Skin of body (tissue), 2 donors: Measurements from ENCODE around the gene C10orf62. TPM values are rescaled to one million over a fixed set of nuclear protein-coding genes. Genes with fewer than 3 reads are reported as not detected.
"Not testable (repeated sequence)": the region's sequence is repeated elsewhere in the genome, so short reads cannot be mapped to it uniquely, and the experiment has no call there.

Source experiments
- DNase-seq: peaks from one replicate; lab custom pipeline; 2025; lab: John Stamatoyannopoulos, UW
- total RNA-seq: library from RNA; depleted of rRNA; stranded (reverse); fragments of >200 nt; gene quantifications from one replicate; pipeline ENCODE4 v1.2.3, GENCODE V29; 2014

The C10orf62 gene
- total RNA-seq, 1 donor from 2014 or later, result 0.20 TPM

- no peak for DNase-seq
These were observed 24.7 kb upstream of the C10orf62 start for GRCh38 chr10:97564776-97565175.

DNA sequence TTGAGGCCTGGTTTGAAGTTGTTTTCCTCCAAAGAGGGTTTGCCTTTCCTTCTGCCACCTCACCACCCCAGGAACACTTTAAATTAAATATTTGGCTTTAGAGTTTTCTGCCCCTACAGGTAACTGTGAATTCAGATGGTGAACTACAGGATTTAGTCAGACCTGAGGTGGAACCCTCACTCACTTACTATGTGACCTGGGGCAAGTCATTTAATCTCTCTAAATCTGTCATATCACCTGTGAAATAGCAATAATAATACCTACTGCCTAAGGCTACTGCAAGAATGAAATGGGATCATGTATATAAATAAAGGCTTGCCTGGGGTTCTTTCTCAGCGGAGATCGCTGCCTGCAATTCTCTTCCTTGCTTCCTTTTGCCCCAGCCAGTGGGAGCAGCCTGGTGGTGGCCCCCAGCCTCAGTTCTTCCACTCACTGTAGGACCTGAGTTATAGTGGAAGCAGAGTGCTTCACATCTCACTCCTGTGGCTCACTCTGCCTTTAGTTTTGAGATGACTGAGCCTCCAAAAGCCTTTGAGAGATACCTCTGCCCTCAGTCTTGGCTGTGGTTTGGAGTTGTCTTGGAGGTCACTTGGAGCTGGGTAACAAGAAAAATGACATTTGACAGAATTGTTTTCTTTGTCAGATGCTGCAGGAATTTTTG, 23.1 kb upstream of the C10orf62 start:
- DNase-seq, result no peak

DNA sequence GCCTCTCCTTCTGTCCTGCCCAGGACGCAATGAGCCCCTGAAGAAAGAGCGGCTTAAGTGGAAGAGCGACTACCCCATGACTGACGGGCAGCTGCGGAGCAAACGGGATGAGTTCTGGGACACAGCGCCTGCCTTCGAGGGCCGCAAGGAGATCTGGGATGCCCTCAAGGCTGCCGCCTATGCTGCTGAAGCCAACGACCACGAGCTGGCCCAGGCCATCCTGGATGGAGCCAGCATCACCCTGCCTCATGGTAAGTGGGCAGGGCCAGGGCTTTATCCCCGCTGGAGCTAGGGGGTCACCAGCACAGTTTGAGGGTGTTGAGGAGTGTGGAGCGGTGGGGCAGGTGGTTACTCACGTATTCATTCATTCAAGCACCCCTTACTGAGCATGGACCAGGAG, 21.6 kb upstream of the C10orf62 start:
- no peak for DNase-seq

DNA sequence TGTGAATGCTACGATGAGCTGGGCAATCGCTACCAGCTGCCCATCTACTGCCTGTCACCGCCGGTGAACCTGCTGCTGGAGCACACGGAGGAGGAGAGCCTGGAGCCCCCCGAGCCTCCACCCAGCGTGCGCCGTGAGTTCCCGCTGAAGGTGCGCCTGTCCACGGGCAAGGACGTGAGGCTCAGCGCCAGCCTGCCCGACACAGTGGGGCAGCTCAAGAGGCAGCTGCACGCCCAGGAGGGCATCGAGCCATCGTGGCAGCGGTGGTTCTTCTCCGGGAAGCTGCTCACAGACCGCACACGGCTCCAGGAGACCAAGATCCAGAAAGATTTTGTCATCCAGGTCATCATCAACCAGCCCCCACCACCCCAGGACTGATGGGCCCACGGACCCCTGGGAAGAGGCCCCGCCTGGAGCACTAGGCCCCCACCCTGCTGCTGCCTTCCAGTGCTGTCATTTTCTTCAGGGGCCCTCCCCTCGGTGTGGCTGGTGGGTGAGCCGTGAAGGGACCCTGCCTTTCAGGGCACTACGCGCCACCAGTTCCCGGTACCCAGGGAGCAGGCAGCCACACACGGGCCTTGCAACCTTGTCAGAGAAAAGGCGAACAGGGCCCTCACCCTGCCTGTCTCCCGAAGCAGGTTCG, 19.3 kb upstream of the C10orf62 start:
- DNase-seq, result no peak

DNA sequence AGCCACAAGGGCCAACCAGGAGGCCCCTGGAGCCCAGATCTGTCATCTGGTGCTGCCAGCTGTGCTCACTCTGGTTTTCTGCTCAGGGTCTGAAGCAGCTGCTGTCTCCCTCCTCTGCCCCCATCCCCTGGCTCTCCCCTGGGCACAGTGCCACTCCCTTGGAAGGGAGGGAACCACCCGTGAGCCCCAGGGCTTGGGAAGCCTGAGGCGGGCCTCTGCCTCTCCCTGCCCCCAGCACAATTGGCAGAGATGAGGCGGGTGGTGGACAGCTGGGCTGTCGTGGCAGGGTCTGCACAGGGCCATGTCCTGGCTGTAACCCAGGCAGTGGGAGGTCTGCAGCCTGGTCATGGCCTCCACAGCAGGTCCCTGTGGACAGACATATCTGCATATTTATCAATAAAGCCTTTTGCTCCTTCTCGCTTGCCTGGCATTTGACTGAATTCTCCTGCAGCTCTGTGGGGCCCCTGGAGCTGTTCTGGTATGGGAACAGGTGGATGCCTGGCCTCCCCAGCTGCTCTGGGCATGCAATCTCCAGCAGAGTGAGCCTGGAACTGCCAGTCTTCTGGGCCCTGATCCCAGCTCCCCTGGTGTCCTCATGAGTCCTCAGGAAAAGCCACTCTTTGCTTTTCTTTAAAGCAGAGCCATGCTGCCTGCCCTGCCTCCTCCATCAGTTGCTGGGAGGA, 18.6 kb upstream of the C10orf62 start:
- DNase-seq, result no peak

DNA sequence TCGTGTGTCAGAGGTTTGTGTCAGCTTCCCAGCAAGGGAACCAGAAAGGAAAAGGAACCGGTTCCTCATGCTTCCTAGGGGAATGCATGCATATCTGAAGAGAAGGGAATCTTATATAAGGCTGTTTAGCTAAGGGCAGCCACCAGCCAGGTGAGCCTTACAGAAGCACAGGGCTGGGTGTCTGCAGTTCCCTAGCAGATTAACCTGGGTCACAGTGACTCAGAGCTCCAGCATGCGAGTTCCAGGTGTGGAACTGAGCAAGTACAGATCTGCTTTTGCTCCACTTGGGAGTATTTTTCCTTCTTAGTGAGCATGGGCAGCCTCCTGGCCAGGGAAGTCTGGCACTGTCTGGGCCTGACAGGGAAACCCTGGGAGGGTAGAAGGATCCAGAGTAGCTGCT, 17.9 kb upstream of the C10orf62 start:
- no peak for DNase-seq

DNA sequence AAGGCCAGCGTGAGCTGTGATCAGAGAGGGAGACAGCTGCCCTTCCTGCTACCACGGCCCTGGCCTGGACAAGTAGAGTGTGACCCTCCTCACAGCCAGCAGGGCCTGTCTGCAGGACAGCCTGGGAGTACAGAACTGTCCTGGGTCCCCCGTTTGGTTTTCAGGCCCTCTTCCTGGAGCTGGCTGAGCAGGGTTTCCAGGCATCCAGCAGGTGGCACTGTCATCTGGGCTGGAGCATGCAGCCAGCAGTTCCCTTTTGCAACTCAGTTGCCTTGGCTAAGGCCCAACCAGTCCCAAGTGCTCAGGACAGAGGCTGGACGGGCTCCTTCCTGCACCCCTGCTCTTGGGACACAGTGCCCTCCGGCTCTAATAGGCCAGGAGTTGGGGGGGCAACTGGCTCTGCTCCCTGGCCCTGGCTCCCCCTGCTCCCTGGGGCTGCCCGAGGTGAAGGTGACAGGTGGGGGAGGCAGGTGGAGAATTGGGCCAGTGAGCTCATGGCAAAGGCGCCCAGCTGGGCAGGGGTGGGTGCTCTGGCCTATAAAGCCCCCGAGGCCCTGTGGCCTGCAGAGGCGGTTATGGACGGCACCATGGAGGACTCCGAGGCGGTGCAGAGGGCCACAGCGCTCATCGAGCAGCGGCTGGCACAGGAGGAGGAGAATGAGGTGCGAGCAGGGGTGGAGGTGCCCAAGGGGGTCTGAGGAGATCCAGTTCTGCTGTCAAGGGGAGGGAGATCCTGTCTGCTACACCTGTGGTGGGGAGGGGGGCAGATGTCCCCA, 17.1 kb upstream of the C10orf62 start, which contains the start of gene ANKRD2:
ANKRD2 (plus strand) TSS at position 566 of the 776 bp plus-strand sequence; CDS start at position 576, 10 bp downstream.
- peak; percentile 20 for DNase-seq

DNA sequence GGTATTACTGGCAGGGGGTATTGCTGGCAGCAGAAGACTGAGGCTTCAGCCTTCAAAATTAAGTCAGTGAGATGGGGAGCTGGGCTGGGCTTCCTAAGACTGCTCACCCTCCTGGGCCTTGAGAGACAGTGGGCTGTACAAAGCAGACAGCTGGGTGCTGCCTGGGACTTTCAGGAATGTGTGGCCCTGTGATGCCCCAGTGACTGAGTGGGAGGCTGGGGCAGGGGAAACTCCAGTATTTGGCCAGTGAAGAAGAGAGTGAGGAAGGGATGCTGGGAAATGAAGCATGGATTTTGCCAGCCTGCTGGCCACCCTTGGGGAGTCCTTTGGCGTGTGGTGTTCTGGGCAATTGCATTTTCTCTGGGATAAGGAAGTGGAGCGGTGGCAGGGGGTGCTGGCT, 16.5 kb upstream of the C10orf62 start:
- DNase-seq, result no peak

GRCh38 chr10:97573672-97574071, 15.8 kb upstream of the C10orf62 start:
- DNase-seq, result no peak

DNA sequence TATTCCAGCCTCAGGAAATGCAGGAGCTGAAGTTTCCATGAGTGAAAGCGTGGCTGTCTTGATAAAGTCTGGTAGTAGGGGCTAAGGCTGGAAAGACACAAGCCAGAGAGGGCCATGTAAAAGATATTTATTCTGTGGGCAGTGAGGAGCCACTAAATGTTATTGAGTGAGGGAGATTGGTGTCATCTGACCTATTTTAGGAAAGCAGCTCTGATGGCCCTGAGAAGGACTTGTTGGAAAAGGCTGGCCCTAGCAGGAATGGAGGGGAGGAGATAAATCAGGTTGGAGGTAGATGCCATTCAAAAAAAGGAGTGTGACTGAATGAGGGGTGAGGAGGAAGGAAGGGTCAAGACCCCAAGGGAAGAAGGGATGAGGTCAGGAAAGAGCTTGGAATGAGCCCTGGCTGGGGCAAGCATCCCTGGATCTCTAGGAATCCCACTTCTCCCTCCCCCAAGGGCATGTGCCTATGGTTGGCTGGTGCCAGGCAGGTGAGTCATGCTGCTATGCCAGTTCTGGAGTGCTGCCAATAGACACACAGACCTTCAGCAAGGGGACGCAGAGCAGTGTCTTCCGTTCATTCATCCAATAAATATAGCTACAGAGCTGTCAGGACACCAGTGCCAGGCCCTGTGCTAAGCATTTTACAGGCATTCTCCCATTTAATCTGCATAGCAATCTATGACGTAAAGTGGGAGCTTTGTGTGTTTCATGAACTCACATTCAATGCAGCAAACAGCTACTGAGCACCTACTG, 15.0 kb upstream of the C10orf62 start:
- DNase-seq, result no peak

- no peak for DNase-seq
These were observed 14.3 kb upstream of the C10orf62 start for GRCh38 chr10:97575127-97575668.

- not testable (repeated sequence) for DNase-seq
These were observed 13.0 kb upstream of the C10orf62 start for GRCh38 chr10:97576487-97576886.

DNA sequence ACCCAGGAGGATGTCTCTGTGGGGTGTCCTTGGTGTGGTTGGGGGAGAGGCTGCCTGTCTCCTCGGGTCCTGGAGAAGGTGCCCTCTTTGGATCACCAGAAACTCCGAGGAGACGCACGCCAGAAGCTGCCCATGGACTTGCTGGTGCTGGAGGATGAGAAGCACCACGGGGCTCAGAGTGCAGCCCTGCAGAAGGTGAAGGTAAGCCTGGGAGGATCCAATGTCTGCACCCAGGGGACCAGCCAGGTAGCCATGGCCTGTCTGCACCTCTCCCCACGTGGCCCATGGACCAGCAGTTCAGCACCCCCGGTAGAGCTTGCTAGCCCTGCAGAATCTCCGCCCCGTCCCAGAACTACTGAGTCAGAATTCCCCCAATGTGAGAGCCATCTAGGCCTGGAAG, 11.8 kb upstream of the C10orf62 start:
- no peak for DNase-seq

DNA sequence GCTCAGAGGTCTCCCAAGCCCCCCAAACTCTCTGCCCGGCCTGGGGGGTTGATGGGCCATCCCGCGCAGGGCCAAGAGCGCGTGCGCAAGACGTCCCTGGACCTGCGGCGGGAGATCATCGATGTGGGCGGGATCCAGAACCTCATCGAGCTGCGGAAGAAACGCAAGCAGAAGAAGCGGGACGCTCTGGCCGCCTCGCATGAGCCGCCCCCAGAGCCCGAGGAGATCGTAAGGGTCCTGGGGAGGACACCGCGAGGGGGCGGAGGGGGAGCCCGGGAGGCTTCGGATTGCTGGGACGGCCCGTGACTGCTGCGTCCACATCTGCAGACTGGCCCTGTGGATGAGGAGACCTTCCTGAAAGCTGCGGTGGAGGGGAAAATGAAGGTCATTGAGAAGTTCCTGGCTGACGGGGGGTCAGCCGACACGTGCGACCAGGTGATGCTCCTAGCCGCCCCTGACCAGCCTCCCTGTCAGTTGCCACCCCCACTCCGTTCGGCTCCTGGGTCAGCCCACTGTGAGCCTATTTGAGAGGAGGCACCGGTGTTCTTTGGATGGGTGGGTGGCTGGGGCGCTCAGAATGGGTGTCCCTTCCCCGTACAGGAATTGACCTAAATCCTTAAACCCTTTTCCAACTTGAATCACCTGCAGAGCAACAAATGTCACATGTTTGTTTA, 11.2 kb upstream of the C10orf62 start:
- no peak for DNase-seq

DNA sequence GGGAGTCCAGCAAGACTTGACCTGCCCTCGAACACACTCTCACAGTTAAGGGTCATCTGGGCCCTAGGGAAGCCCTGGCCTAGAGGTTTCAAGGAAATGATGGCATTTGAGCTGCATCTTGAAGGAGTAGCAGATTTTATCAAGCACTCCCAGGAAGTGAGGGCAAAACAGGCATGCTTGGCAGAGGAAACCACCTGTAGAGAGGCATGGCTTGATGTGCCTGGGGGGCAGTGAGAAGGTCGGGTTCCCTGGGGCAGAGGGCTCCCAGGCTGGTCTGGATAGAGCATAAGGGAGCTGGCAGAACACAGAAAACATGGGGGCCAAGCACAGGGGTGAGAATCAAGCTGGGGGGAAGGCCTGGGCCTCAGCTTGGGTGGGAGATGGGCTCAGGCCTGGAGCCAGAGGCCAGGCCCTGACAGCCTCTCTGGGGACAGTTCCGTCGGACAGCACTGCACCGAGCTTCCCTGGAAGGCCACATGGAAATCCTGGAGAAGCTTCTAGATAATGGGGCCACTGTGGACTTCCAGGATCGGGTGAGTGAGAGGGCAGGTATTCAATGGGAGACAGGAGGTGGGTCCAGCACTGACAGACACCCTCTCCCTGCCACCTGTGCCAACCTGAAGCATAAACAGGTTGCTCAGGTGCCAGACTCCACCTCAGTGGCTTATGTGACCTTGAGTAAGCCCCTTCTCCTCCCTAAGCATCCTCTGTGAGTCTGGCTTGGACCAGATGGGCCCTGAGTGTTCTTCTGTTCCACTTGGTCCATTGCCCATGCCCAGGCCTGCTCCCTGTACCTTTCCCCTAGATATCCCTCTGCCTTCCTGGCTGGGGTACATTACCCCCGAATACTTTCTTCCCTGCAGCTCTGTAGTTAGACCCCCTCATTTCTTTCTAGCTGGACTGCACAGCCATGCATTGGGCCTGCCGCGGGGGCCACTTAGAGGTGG, 8.8 kb upstream of the C10orf62 start:
- DNase-seq, result no peak

DNA sequence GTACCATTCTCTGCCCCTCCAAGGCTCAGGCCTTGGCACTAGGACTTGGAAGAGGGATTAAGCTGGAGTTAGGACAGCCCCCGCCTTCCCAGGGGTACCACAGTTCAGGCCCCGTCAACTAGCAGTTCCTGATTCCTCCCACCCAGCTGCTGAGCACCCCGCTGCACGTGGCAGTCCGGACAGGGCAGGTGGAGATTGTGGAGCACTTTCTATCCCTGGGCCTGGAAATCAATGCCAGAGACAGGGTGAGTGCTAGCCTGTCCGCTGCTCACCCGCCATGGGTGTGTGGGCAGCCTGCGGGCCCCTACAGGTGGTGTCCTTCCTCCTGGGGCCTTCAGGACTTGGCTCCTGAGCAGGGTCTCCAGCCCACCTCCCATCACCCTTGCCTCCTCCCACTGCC, 7.4 kb upstream of the C10orf62 start:
- no peak for DNase-seq

- DNase-seq, result no peak
These were observed 6.0 kb upstream of the C10orf62 start for GRCh38 chr10:97583476-97583875.

- DNase-seq, result no peak
These were observed 5.3 kb upstream of the C10orf62 start, which contains the start of gene HOGA1 for GRCh38 chr10:97584060-97584797. Gene HOGA1 (plus strand): TSS chr10:97584389. CDS start chr10:97584704, 315 bp downstream.
